BE2C (cell line): ENCODE data around the gene SUGP2.

ENCODE experiments used
- DNase-seq: peaks from one replicate; pipeline ENCODE4 v3.0.0-alpha.2; 2020
- H3K27me3 ChIP-seq: fragments of 250-450 bp; sonication (Bioruptor Pico); 2 replicates; pipeline ENCODE4 v1.5.1; 2020; ENCODE audit warnings: mild to moderate bottlenecking
- H3K36me3 ChIP-seq: fragments of 250-450 bp; sonication (Bioruptor Pico); 2 replicates; pipeline ENCODE4 v1.5.1; 2020; ENCODE audit warnings: mild to moderate bottlenecking
- H3K4me1 ChIP-seq: fragments of 250-450 bp; sonication (Bioruptor Pico); 2 replicates; pipeline ENCODE4 v1.5.1; 2020
- H3K4me3 ChIP-seq: 2 replicates; pipeline ENCODE4 v1.5.1; 2011; ENCODE audit warnings: low read depth, low read length
- H3K9me3 ChIP-seq: fragments of 250-450 bp; sonication (Bioruptor Pico); 2 replicates; pipeline ENCODE4 v1.5.1; 2020
- CTCF ChIP-seq: IDR thresholded peaks from 2 replicates; pipeline ENCODE4 v1.5.1; 2012; ENCODE audit warnings: mild to moderate bottlenecking, low read depth, low read length

The SUGP2 gene

GRCh38 chr19:18995804-18996241, 37.5 kb downstream of the SUGP2 start:
- DNase-seq: peak; percentile 71
- Histone ChIP-seq H3K9me3 (no peaks in the 10 kb centered on the region), H3K36me3 (peaks cover 40% of the 10 kb centered on the region), H3K27me3 (no peaks in the 10 kb centered on the region), H3K4me3 (no peak overlapping the region), H3K4me1 (no peaks in the 10 kb centered on the region; the same call in 1 of the 2 replicates)
- TF ChIP-seq CTCF: peak; percentile 63

- H3K9me3 ChIP-seq: no peaks in the 10 kb centered on the region
- no peak for TF ChIP-seq CTCF
- H3K4me1 ChIP-seq: no peaks in the 10 kb centered on the region
- no peak overlapping the region for H3K4me3 ChIP-seq
- DNase-seq: no peak
- H3K36me3 ChIP-seq: peaks cover 19% of the 10 kb centered on the region
- H3K27me3 ChIP-seq: no peaks in the 10 kb centered on the region
Measured at GRCh38 chr19:18993115-18993514, 40.2 kb downstream of the SUGP2 start.

- DNase-seq: no peak
- TF ChIP-seq CTCF: no peak
- H3K36me3 ChIP-seq: peaks cover 19% of the 10 kb centered on the region
Measured at GRCh38 chr19:18992696-18993095, 40.6 kb downstream of the SUGP2 start.

GRCh38 chr19:18991468-18991867, 41.8 kb downstream of the SUGP2 start:
- Histone ChIP-seq H3K4me1 (no peaks in the 10 kb centered on the region), H3K36me3 (peaks cover 16% of the 10 kb centered on the region), H3K27me3 (no peaks in the 10 kb centered on the region), H3K4me3 (no peak overlapping the region), H3K9me3 (no peaks in the 10 kb centered on the region)
- no peak for DNase-seq
- TF ChIP-seq CTCF: no peak

More at GRCh38 chr19:18992696-18993095, 40.6 kb downstream of the SUGP2 start:
- no peaks in the 10 kb centered on the region for H3K9me3 ChIP-seq
- no peaks in the 10 kb centered on the region for H3K4me1 ChIP-seq
- no peak overlapping the region for H3K4me3 ChIP-seq
- no peaks in the 10 kb centered on the region for H3K27me3 ChIP-seq

GRCh38 chr19:18991006-18991405, 42.3 kb downstream of the SUGP2 start:
- Histone ChIP-seq H3K4me3 (no peak overlapping the region), H3K9me3 (no peaks in the 10 kb centered on the region), H3K36me3 (peaks cover 15% of the 10 kb centered on the region), H3K4me1 (no peaks in the 10 kb centered on the region), H3K27me3 (no peaks in the 10 kb centered on the region)
- TF ChIP-seq CTCF: no peak
- DNase-seq: no peak

- no peak for DNase-seq
- no peaks in the 10 kb centered on the region for H3K9me3 ChIP-seq
- H3K4me3 ChIP-seq: no peak overlapping the region
- no peaks in the 10 kb centered on the region for H3K4me1 ChIP-seq
- H3K27me3 ChIP-seq: no peaks in the 10 kb centered on the region
- H3K36me3 ChIP-seq: peaks cover 15% of the 10 kb centered on the region
- TF ChIP-seq CTCF: no peak
Measured at GRCh38 chr19:18990128-18990708, 43.1 kb downstream of the SUGP2 start.
